ENCODE measurements around the gene BRIP1.

BRIP1 gene

DNA sequence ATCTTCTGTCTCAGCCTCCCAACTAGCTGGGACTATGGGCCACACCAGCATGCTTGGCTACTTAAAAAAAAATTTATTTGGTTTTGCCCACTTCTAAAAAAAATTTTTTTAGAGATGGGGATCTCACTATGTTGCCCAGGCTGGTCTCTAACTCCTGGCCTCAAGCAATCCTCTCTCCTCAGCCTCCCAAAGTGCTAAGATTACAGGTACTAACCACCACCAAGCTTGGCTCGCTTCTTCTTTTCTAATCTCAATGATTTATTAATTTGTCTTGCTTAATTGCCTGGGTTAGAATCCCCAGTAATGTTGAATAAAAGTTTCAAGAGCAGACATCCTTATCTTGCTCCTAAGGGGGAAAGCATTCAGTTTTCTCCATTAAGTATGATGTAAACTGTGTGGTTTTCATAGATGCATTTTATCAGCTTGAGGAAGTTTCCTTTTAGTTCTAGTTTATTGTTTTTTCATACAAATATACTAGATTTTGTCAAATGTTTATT lies 206.6 kb downstream of the BRIP1 start:
- DNase-seq = no peak

DNA sequence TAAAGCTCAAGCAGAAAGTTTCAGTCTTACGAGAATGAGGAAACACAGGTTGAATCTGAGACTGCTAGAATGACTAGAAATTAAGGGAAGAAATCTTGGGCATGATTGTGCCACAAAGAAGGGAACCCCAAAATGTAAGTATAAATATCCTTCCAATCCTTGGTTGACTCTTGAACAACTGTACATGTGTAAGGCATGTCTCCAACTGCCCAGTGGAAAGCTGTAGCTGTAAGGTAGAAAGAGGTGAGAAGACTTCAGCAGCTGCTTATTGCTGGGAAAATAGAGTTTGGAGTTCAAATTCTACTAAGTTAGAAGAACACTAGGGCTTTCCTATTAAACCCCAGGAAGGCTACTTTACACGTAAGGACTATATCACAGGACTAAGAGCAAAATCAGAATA lies 212.6 kb downstream of the BRIP1 start:
- DNase-seq = no peak

DNA sequence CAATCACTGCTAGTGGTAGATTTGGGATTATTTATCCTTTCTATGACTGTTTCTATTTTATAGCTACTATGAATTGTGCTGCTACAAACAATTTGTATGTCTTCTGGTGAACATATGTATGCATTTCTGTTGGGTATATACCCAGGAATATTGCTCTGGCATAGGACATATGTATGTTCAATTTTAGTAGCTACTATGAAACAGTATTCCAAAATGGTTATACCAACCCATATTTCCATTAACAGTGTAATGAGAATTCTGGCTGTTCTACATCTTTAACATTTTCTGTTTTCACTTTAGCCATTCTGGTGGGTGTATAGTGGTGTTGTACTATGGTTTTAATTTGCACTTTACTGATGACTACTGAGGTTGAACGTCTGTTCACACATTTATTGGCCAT lies 214.7 kb downstream of the BRIP1 start:
- DNase-seq = no peak

DNA sequence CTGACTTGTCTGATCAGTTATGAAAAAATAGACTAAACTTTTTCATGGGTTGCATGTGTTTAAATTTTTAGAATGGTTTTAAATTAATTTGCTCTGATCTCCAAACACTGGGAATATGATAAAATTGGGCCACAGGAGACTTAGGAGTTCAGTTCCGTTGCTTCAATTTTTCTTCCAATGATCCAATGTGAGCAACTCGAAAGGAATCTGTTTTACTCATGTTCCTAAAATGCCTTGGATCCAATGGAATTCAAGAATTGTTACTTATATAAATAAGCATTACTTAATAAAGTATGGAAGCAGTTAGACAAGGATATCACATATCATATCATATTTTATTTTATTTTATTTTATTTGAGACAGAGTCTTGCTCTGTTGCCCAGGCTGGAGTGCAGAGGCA lies 216.3 kb downstream of the BRIP1 start:
- DNase-seq = no peak

DNA sequence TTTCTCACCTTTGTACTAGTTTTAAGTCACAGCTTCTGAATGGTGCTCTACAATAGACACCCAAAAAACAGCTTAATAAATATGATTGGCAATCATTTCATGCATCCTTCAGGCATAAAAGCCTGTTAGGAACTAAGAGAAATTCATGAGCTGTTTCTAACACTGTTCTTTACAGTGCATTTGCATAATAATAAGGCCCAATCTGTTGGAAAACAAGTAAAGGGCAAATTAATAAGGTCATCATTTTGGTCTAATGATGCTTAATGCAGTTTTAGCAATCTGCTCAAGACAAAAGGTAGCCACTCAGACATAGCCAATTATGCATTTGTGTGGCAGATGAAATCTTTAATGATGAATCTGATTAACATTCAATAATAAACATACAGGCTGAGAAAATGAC lies 216.8 kb downstream of the BRIP1 start:
- DNase-seq = no peak

DNA sequence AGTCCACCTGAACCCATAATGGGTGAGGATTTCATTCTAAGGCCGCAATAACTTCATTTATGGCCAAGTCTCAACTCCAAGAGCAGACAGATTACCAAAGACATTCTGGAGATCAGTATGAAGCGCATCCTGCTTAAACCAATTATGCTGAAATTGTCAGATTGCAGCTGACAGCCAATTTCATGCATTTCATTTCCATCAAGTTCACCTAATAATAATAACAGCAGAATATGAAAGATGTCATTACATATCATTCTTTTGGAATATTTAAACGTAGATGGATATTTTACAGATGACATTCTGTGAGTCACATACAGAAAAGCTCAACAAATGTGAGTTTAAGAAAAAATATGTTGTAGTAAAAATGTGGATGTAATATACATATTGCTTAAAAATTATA lies 217.4 kb downstream of the BRIP1 start:
- no peak for DNase-seq

DNA sequence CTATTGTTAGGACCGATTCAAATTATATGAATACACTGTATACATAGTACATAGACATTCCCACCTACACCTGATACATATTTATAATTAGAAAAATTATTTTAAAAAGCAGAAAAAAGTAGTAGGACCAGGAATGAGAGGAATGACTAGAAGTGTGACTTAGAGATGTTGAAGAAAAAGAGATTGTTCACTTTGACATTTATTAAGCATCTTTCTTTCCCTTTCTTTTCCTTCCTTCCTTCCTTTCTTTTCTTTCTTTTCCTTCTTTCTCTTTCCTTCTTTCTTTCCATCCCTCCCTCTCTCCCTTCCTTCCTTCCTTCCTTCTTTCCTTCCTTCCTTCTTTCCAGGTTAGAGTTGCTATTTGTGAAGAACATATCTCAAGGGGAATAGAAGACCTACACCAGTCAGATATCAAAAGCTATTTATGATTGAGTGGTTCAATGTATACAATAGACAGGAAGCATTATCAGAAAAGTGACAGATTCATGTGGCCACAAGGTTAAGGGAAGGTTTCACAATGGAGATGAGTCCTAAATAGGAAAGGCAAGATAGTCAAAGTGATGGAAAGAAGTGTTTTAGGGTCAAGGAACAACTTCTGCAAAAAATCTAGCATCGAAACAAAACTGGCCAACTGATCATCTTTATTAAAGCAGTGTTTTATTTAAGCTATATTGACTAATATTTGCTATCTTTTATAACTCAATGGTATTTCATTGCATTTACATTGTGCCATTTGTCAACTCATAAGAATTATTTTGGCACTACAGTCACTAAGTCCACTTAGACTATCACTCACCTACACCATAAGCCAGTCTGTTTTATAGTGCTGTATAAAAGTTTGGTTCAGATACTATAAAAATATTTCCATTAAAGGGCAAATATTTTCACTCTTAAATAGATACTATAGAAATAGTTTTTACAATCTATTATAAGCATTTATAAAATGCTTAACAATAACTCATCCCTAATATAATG lies 218.2 kb downstream of the BRIP1 start:
- no peak for DNase-seq

DNA sequence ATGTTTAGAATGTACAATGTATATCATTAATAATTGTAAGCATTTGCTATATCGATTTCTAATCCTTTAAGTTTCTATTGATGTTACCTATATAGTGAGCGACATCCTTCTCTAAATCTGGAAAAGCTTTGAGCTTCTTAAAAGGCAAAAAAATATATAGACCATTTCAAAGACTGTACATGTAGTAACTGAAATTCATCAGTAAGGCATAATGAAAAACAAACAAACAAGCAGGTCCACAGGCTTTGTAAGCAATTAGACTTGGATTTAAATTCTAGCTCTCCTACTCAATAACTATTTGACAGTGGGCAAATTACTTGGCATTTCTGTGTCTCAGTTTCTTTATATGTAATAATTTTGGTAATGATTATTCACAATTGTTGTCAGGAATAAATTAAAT lies 220.6 kb downstream of the BRIP1 start:
- DNase-seq = no peak

DNA sequence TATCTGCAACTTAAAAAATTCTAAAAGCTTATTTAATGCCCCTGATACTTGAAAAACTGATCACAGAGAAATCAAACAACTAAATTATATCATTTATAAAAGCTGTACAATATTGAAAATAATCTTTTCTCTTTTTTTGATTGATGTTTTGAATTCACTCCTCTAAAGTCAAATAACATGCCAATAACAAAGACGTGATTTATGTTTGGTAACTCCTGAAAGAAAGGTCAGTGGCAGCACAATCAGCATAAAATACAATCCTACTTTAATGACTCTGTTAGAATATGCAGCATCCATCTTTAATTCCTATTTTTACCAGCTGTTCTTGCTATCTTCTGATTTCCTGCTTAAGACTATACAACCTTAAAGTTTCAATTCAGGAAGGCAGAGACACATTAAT lies 221.6 kb downstream of the BRIP1 start:
- no peak for DNase-seq

DNA sequence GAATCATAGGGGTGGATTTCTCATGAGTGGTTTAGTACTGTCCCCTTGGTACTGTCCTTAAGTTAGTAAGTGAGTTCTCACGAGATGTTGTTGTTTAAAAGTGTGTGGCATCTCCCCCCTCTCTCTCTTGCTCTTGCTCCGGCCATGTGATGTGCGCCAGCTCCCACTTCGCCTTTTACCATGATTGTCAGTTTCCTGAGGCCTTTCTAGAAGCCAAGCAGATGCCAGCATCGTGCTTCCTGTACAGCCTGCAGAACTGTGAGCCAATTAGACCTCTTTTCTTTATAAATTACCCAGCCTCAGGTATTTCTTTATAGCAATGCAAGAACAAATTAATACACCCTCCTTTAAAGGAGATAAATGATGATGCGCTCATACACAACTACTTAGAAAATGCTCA lies 222.2 kb downstream of the BRIP1 start:
- no peak for DNase-seq

DNA sequence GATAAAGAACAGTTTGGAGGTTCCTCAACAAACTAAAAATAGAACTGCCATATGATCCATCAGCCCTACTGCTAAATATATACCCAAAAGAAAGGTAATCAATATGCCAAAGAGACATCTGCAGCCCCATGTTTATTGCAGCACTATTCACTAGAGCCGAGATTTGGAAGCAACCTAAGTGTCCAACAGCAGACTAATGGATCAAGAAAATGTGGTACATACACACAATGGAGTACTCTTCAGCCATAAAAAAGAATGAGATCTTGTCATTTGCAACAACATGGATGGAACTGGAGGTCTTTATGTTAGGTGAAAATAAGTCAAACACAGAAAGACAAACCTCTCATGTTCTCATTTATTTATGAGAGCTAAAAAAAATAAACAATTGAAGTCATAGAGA lies 223.5 kb downstream of the BRIP1 start:
- DNase-seq = no peak

DNA sequence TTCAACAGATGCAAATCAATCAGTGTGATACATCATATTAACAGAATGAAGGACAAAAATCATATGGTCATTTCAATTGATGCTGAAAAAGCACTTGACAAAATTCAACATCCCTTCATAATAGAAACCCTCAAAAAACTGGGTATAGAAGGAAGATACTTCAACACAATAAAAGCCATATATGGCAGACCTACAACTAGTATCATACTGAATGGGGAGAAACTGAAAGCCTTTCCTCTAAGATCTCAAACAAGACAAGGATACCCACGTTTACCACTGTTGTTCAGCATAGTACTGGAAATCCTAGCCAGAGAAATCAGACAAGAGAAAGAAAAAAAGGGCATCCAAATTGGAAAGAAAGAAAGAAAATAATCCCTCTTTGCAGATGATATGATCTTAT lies 225.2 kb downstream of the BRIP1 start:
- no peak for DNase-seq

DNA sequence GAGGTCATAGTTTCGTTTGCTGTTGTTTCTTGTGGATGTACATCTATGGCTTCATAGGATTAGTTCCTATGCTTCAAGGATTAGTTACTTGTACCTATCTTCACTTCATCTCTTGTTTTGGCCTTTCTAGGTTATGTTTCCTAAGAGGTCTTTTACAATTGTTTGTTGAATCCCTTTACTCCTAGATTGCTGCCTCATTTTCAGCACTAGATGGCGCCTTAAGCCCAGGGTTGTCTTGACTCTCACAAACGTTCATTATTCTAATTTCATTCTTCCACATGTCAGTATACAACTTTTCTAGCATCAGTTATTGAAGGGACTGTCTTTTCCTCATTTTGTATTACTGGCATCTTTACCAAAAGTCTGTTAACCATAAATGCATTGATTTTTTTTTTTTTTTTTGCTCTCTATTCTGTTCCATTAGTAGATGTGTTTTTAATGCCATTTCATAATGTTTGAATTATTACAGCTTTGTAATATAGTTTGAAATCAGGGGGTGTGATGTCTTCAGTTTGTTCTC lies 227.4 kb downstream of the BRIP1 start:
- peak; percentile 30 for DNase-seq

DNA sequence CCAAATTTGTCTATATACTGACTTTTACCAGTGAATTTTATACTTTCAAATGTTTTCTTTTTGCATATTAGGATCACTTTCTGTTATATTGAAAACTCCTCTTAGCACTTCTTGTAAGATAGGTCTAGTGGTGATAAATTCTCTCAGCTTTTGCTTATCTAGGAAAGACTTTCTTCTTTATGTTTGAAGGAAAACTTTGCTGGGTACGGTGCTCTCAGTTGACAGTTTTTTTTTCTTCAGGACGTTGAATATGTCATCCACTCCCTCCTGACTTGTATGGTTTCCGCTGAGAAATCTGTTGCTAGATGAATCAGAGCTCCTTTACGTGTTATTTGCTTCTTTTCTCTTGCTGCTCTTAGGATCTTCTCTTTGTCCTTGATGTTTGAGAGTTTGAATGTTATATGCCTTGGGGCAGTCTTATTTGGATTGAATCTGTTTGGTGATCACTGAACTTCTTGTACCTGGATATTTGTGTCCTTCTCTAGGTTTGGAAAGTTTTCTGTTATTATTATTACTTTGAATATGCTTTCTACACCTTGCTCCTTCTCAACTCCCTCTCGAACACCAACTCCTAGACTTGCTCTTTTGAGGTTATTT lies 228.3 kb downstream of the BRIP1 start:
- DNase-seq = no peak

DNA sequence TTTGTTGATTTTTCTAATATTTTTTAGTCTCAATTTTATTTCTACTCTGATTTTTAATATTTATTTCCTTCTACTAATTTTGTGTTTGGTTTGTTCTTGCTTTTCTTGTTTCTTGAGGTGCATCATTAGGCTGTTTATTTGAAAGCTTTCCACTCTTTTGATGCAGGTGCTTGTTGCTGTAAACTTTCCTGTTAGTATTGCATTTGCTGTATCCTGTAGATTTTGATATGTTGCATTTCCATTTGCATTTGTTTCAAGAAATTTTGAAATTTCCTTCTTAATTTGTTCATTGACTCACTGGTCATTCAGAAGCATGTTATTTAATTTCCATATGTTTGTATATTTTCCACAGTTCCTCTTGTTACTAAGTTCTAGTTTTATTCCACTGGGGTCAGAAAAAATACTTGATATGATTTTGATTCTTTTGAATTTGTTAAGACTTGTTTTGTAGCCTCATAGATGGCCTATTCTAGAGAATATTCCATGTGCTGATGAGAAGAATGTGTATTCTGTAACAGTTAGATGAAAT lies 229.3 kb downstream of the BRIP1 start:
- DNase-seq = no peak

DNA sequence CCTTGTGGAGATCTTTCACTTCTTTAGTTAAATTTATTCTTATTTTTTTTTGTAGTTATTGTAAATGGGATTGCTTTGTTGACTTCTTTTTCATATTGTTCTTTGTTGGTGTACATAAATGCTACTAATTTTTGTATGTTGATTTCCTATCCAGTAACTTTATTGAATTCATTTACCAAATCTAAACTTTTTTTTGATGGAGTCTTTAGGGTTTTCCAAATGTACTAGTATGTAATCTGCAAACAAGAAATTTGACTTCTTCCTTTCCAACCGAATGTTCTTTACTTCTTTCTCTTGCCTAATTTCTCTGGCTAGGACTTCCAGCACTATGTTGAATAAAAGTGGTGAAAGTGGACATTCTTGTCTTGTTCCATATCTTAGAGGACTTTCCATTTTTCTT lies 230.5 kb downstream of the BRIP1 start:
- no peak for DNase-seq

DNA sequence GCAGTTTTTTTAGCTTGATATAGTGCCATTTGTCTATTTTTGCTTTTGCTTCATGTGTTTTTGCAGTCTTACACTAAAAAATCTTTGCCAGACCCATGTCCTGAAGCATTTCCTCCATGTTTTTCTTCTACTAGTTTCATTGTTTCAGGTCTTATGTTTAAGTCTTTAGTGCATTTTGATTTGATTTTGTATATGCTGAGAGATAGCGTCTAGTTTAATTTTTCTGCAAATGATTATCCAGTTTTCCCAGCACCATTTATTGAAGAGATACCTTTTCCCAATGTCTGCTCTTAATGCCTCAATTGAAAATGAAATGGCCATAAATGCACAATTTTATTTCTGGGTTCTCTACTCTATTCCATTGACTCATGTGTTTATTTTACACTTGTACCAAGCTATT lies 231.5 kb downstream of the BRIP1 start:
- no peak for DNase-seq
